ENCODE measurements around the gene ESAM. TPM values are rescaled to one million over a fixed set of nuclear protein-coding genes. Genes with fewer than 3 reads are reported as not detected.
A peak's percentile ranks its signal among the peaks of the same experiment; 100 is the strongest.

The ESAM gene
- total RNA-seq, 1 experiment from 2014 or later, result 31.1 TPM

- no peak for DNase-seq (ENCODE audit: low spot score)
Observed at GRCh38 chr11:124736736-124737135, 25.4 kb downstream of the ESAM start.

- DNase-seq (ENCODE audit: low spot score), result no peak
Observed at GRCh38 chr11:124732230-124732629, 29.9 kb downstream of the ESAM start.

GRCh38 chr11:124729571-124729970, 32.5 kb downstream of the ESAM start:
- DNase-seq (ENCODE audit: low spot score), result no peak

- DNase-seq (ENCODE audit: low spot score), result no peak
Observed at GRCh38 chr11:124728134-124728533, 34.0 kb downstream of the ESAM start.

- DNase-seq (ENCODE audit: low spot score), result no peak
Observed at GRCh38 chr11:124727474-124727873, 34.6 kb downstream of the ESAM start.

GRCh38 chr11:124725719-124726105, 36.4 kb downstream of the ESAM start:
- DNase-seq (ENCODE audit: low spot score), result no peak

GRCh38 chr11:124724979-124725718, 36.9 kb downstream of the ESAM start:
- peak; percentile 41 for DNase-seq (ENCODE audit: low spot score)

- no peak for DNase-seq (ENCODE audit: low spot score)
Observed at GRCh38 chr11:124722176-124722575, 39.9 kb downstream of the ESAM start.

GRCh38 chr11:124719534-124719933, 42.6 kb downstream of the ESAM start:
- DNase-seq (ENCODE audit: low spot score), result no peak

GRCh38 chr11:124718801-124719200, 43.3 kb downstream of the ESAM start:
- no peak for DNase-seq (ENCODE audit: low spot score)

GRCh38 chr11:124717786-124718651, 44.1 kb downstream of the ESAM start:
- no peak for DNase-seq (ENCODE audit: low spot score)

GRCh38 chr11:124717421-124717785, 44.7 kb downstream of the ESAM start:
- DNase-seq (ENCODE audit: low spot score), result no peak

GRCh38 chr11:124716591-124716990, 45.5 kb downstream of the ESAM start:
- DNase-seq (ENCODE audit: low spot score), result no peak

- no peak for DNase-seq (ENCODE audit: low spot score)
Observed at GRCh38 chr11:124712392-124712791, 49.7 kb downstream of the ESAM start.

- DNase-seq (ENCODE audit: low spot score), result no peak
Observed at GRCh38 chr11:124707829-124708228, 54.3 kb downstream of the ESAM start.

Other genes with a start within 250 kb of the ESAM start
- gene OR8B12, start 218.6 kb downstream of the ESAM start, total RNA-seq (2014; rRNA removed; shearing (Covaris generic)), result not detected in 2 replicates
- gene OR8A1, start 192.3 kb downstream of the ESAM start, total RNA-seq (2014; rRNA removed; shearing (Covaris generic)), result not detected in 2 replicates
- not detected in 2 replicates for gene PANX3, start 150.9 kb downstream of the ESAM start, total RNA-seq (2014; rRNA removed; shearing (Covaris generic))
- gene TBRG1, start 139.4 kb downstream of the ESAM start, total RNA-seq (2014; rRNA removed; shearing (Covaris generic)), result 45.8 and 63.0 TPM in 2 replicates
- 6.8 and 6.9 TPM in 2 replicates for gene SIAE, start 88.6 kb downstream of the ESAM start, total RNA-seq (2014; rRNA removed; shearing (Covaris generic))
- 2.9 and 7.2 TPM in 2 replicates for gene SPA17, start 88.4 kb downstream of the ESAM start, total RNA-seq (2014; rRNA removed; shearing (Covaris generic))
- 9.9 and 12.4 TPM in 2 replicates for gene NRGN, start 22.3 kb downstream of the ESAM start, total RNA-seq (2014; rRNA removed; shearing (Covaris generic))
- gene VSIG2, start 10.0 kb downstream of the ESAM start, total RNA-seq (2014; rRNA removed; shearing (Covaris generic)), result 137 and 149 TPM in 2 replicates
- 24.2 and 27.5 TPM in 2 replicates for gene MSANTD2, start 38.1 kb upstream of the ESAM start, total RNA-seq (2014; rRNA removed; shearing (Covaris generic))
- 3.8 and 5.5 TPM in 2 replicates for gene ROBO3, start 103.1 kb upstream of the ESAM start, total RNA-seq (2014; rRNA removed; shearing (Covaris generic))
- gene ROBO4, start 135.6 kb upstream of the ESAM start, total RNA-seq (2014; rRNA removed; shearing (Covaris generic)), result 0.73 TPM in 1 of 2 replicates, not detected in the other
- not detected in 2 replicates for gene HEPN1, start 157.0 kb upstream of the ESAM start, total RNA-seq (2014; rRNA removed; shearing (Covaris generic))
- gene HEPACAM, start 173.8 kb upstream of the ESAM start, total RNA-seq (2014; rRNA removed; shearing (Covaris generic)), result not detected in 2 replicates
- 1.2 and 1.3 TPM in 2 replicates for gene CCDC15, start 191.9 kb upstream of the ESAM start, total RNA-seq (2014; rRNA removed; shearing (Covaris generic))